SK-N-SH (cell line): ENCODE measurements around the gene EAF1. TPM values are rescaled to one million over a fixed set of nuclear protein-coding genes. Genes with fewer than 3 reads are reported as not detected.
A peak's percentile ranks its signal among the peaks of the same experiment; 100 is the strongest.

Experiments
- ELF1 ChIP-seq: IDR thresholded peaks from 2 replicates; pipeline ENCODE4 v1.4.0; 2012
- EZH2phosphoT487 ChIP-seq: fragments of 200-600 bp; sonication (generic); IDR thresholded peaks from 2 replicates; pipeline ENCODE4 v1.6.1; 2017; ENCODE audit warnings: low read depth, mixed run types, mild to moderate bottlenecking, antibody characterized with exemption, moderate library complexity, borderline replicate concordance
- FOSL2 ChIP-seq: IDR thresholded peaks from 2 replicates; pipeline ENCODE4 v1.4.0; 2012; ENCODE audit warnings: low read depth, mild to moderate bottlenecking, moderate library complexity, borderline replicate concordance
- FOXM1 ChIP-seq: IDR thresholded peaks from 2 replicates; pipeline ENCODE4 v1.4.0; 2012; ENCODE audit warnings: low read depth, mild to moderate bottlenecking
- GATA2 ChIP-seq: sonication (generic); formaldehyde crosslinking; IDR thresholded peaks from 2 replicates; pipeline ENCODE4 v1.5.0; 2020; ENCODE audit warnings: mild to moderate bottlenecking, missing genetic modification reagents
- IRF3 ChIP-seq: fragments of 150-350 bp; IDR thresholded peaks from 2 replicates; pipeline ENCODE4 v1.6.1; 2016; ENCODE audit warnings: mild to moderate bottlenecking, low read depth, low read length
- JUND ChIP-seq: IDR thresholded peaks from 2 replicates; pipeline ENCODE4 v1.4.0; 2012
- MAX ChIP-seq: IDR thresholded peaks from 2 replicates; pipeline ENCODE4 v1.4.0; 2012; ENCODE audit warnings: low read depth
- MEF2A ChIP-seq: IDR thresholded peaks from 2 replicates; pipeline ENCODE4 v1.4.0; 2012; ENCODE audit warnings: low read depth, borderline replicate concordance
- NFIC ChIP-seq: IDR thresholded peaks from 2 replicates; pipeline ENCODE4 v1.4.0; 2012; ENCODE audit warnings: borderline replicate concordance
- NRF1 ChIP-seq: IDR thresholded peaks from 2 replicates; pipeline ENCODE4 v1.6.1; 2012; ENCODE audit warnings: low read depth, mild to moderate bottlenecking, low read length
- PBX3 ChIP-seq: IDR thresholded peaks from 2 replicates; pipeline ENCODE4; 2012
- POLR2AphosphoS5 ChIP-seq: IDR thresholded peaks from 2 replicates; pipeline ENCODE4 v1.6.1; 2012; ENCODE audit warnings: low read depth, low read length
- RAD21 ChIP-seq: IDR thresholded peaks from 2 replicates; pipeline ENCODE4 v1.6.1; 2012; ENCODE audit warnings: mild to moderate bottlenecking, low read length
- RCOR1 ChIP-seq: fragments of 150-350 bp; IDR thresholded peaks from 2 replicates; pipeline ENCODE4 v1.6.1; 2017; ENCODE audit warnings: antibody characterized with exemption, low read length
- RFX5 ChIP-seq: IDR thresholded peaks from 2 replicates; pipeline ENCODE4 v1.6.1; 2012; ENCODE audit warnings: mild to moderate bottlenecking, improper control_type of control experiment, low read length
- SIN3A ChIP-seq: IDR thresholded peaks from 2 replicates; pipeline ENCODE4 v1.6.1; 2012; ENCODE audit warnings: low read depth, mild to moderate bottlenecking, low read length, moderate library complexity, borderline replicate concordance
- SMC3 ChIP-seq: IDR thresholded peaks from 2 replicates; pipeline ENCODE4 v1.6.1; 2012; ENCODE audit warnings: low read depth, low read length, improper control_type of control experiment
- TAF1 ChIP-seq: IDR thresholded peaks from 2 replicates; pipeline ENCODE4 v1.6.1; 2012; ENCODE audit warnings: low read depth, mild to moderate bottlenecking, low read length, moderate library complexity, borderline replicate concordance
- TCF12 ChIP-seq: IDR thresholded peaks from 2 replicates; pipeline ENCODE4 v1.4.0; 2012
- USF1 ChIP-seq: IDR thresholded peaks from 2 replicates; pipeline ENCODE4 v1.4.0; 2012; ENCODE audit warnings: low read depth, borderline replicate concordance
- YY1 ChIP-seq: IDR thresholded peaks from 2 replicates; pipeline ENCODE4 v1.4.0; 2012; ENCODE audit warnings: low read depth, mild to moderate bottlenecking
- ZBTB33 ChIP-seq: IDR thresholded peaks from 2 replicates; pipeline ENCODE4 v1.4.0; 2012; ENCODE audit warnings: low read depth, borderline replicate concordance
- polyA plus RNA-seq, 3 experiments: library from polyadenylated mRNA; depleted of rRNA; stranded (reverse); fragments of >200 nt; gene quantifications; 2 replicates each; pipeline ENCODE4 v1.2.3, GENCODE V29; 2012

The EAF1 gene
- polyA plus RNA-seq, 1 of the 3 experiments (the other 2 are of a cell fraction): 10.0 TPM

GRCh38 chr3:15377961-15378791 is 49.2 kb upstream of the EAF1 start (continued):
- TF ChIP-seq MAX (no peak), NFIC (no peak), ZBTB33 (no peak), FOSL2 (no peak), SIN3A (no peak), MEF2A (no peak), JUND (no peak), SMC3 (peak; percentile 97), RCOR1 (peak; percentile 65), YY1 (peak; percentile 97), GATA2 (no peak), EZH2phosphoT487 (no peak), TAF1 (0 out of 2 replicates have a peak, but pooled peaks have one; percentile 19), NRF1 (no peak), ELF1 (peak; percentile 53), RAD21 (peak; percentile 88), PBX3 (no peak), USF1 (no peak), TCF12 (no peak), FOXM1 (no peak), RFX5 (no peak), POLR2AphosphoS5 (no peak), IRF3 (no peak)
